ENCODE results near the gene CUL3.

CUL3 gene

GRCh38 chr2:224601923-224602322 is 16.8 kb upstream of the CUL3 start:
- Histone ChIP-seq H2AFZ (ENCODE audit: low read depth, low read length, severe bottlenecking) (no peak overlapping the region), H3K9me3 (ENCODE audit: insufficient read depth, low read length) (no peaks in the 10 kb centered on the region), H3K27ac (ENCODE audit: low read depth, low read length) (no peak overlapping the region), H3K9ac (ENCODE audit: low read length) (no peak overlapping the region), H3K4me2 (ENCODE audit: low read depth, low read length, poor library complexity, severe bottlenecking) (no peak overlapping the region), H4K20me1 (ENCODE audit: low read depth, low read length) (no peaks in the 10 kb centered on the region), H3K36me3 (ENCODE audit: low read length) (no peaks in the 10 kb centered on the region), H3K79me2 (ENCODE audit: insufficient read depth, low read length) (no peaks in the 10 kb centered on the region), H3F3A (ENCODE audit: insufficient read depth) (no peaks in the 10 kb centered on the region), H3K4me3 (ENCODE audit: insufficient read depth, low read length, poor library complexity, severe bottlenecking) (no peak overlapping the region), H3K27me3 (ENCODE audit: low read length) (no peaks in the 10 kb centered on the region), H3K9me2 (replicated peaks; ENCODE audit: insufficient read depth, low read length) (no peaks in the 10 kb centered on the region)
- no peak for TF ChIP-seq EZH2phosphoT487 (conservative IDR thresholded peaks at IDR 0.05; ENCODE audit: low read length)
- no peak for TF ChIP-seq CTCF (IDR thresholded peaks at IDR 0.05; ENCODE audit: insufficient read depth, low read length, poor library complexity, severe bottlenecking)

- Histone ChIP-seq H3K9ac (ENCODE audit: low read length) (no peak overlapping the region), H3K36me3 (ENCODE audit: low read length) (no peaks in the 10 kb centered on the region), H3K79me2 (ENCODE audit: insufficient read depth, low read length) (no peaks in the 10 kb centered on the region), H3K9me3 (ENCODE audit: insufficient read depth, low read length) (no peaks in the 10 kb centered on the region), H3K27ac (ENCODE audit: low read depth, low read length) (no peak overlapping the region), H3K27me3 (ENCODE audit: low read length) (no peaks in the 10 kb centered on the region), H3K9me2 (replicated peaks; ENCODE audit: insufficient read depth, low read length) (no peaks in the 10 kb centered on the region), H3K4me3 (ENCODE audit: insufficient read depth, low read length, poor library complexity, severe bottlenecking) (no peak overlapping the region), H2AFZ (ENCODE audit: low read depth, low read length, severe bottlenecking) (no peak overlapping the region), H4K20me1 (ENCODE audit: low read depth, low read length) (no peaks in the 10 kb centered on the region), H3K4me2 (ENCODE audit: low read depth, low read length, poor library complexity, severe bottlenecking) (no peak overlapping the region), H3F3A (ENCODE audit: insufficient read depth) (no peaks in the 10 kb centered on the region)
- no peak for TF ChIP-seq CTCF (IDR thresholded peaks at IDR 0.05; ENCODE audit: insufficient read depth, low read length, poor library complexity, severe bottlenecking)
- no peak for TF ChIP-seq EZH2phosphoT487 (conservative IDR thresholded peaks at IDR 0.05; ENCODE audit: low read length)
These were observed 13.5 kb upstream of the CUL3 start for GRCh38 chr2:224598678-224599077.

GRCh38 chr2:224596289-224596688 is 11.1 kb upstream of the CUL3 start:
- Histone ChIP-seq H3F3A (ENCODE audit: insufficient read depth) (no peaks in the 10 kb centered on the region), H2AFZ (ENCODE audit: low read depth, low read length, severe bottlenecking) (no peak overlapping the region), H4K20me1 (ENCODE audit: low read depth, low read length) (no peaks in the 10 kb centered on the region), H3K9ac (ENCODE audit: low read length) (no peak overlapping the region), H3K27me3 (ENCODE audit: low read length) (no peaks in the 10 kb centered on the region), H3K36me3 (ENCODE audit: low read length) (no peaks in the 10 kb centered on the region), H3K4me2 (ENCODE audit: low read depth, low read length, poor library complexity, severe bottlenecking) (no peak overlapping the region), H3K27ac (ENCODE audit: low read depth, low read length) (no peak overlapping the region), H3K79me2 (ENCODE audit: insufficient read depth, low read length) (no peaks in the 10 kb centered on the region), H3K4me3 (ENCODE audit: insufficient read depth, low read length, poor library complexity, severe bottlenecking) (no peak overlapping the region), H3K9me3 (ENCODE audit: insufficient read depth, low read length) (no peaks in the 10 kb centered on the region), H3K9me2 (replicated peaks; ENCODE audit: insufficient read depth, low read length) (no peaks in the 10 kb centered on the region)
- TF ChIP-seq CTCF (IDR thresholded peaks at IDR 0.05; ENCODE audit: insufficient read depth, low read length, poor library complexity, severe bottlenecking) (no peak), EZH2phosphoT487 (conservative IDR thresholded peaks at IDR 0.05; ENCODE audit: low read length) (no peak)
